ENCODE results near the gene TAF9. TPM values are rescaled to one million over a fixed set of nuclear protein-coding genes. Genes with fewer than 3 reads are reported as not detected.

TAF9 gene
- total RNA-seq, 1 donor from 2014 or later: 53.4 TPM

- no peak overlapping the region for H3K27ac Mint-ChIP-seq
- TF ChIP-seq CTCF (IDR thresholded peaks at IDR 0.05; ENCODE audit: unreplicated experiment): no peak
- no peak overlapping the region for H3K4me3 Mint-ChIP-seq (ENCODE audit: low read depth)
- no peak for DNase-seq (ENCODE audit: low spot score, unreplicated experiment)
- H3K27me3 Mint-ChIP-seq: no peaks in the 10 kb centered on the region
- H3K9me3 Mint-ChIP-seq (ENCODE audit: low read depth): no peaks in the 10 kb centered on the region
- H3K36me3 Mint-ChIP-seq (ENCODE audit: insufficient read depth): peaks cover 7% of the 10 kb centered on the region
- H3K4me1 Mint-ChIP-seq (ENCODE audit: low read depth): no peaks in the 10 kb centered on the region
These were observed 9.6 kb downstream of the TAF9 start for GRCh38 chr5:69359699-69360098.

- no peaks in the 10 kb centered on the region for H3K9me3 Mint-ChIP-seq (ENCODE audit: low read depth)
- no peak for TF ChIP-seq CTCF (IDR thresholded peaks at IDR 0.05; ENCODE audit: unreplicated experiment)
- H3K4me1 Mint-ChIP-seq (ENCODE audit: low read depth): no peaks in the 10 kb centered on the region
These were observed 18.7 kb downstream of the TAF9 start for GRCh38 chr5:69350664-69351063.

GRCh38 chr5:69343083-69343482 lies 26.2 kb downstream of the TAF9 start:
- Mint-ChIP-seq H3K4me3 (ENCODE audit: low read depth) (no peak overlapping the region), H3K27me3 (no peaks in the 10 kb centered on the region), H3K36me3 (ENCODE audit: insufficient read depth) (no peaks in the 10 kb centered on the region), H3K27ac (no peak overlapping the region), H3K4me1 (ENCODE audit: low read depth) (no peaks in the 10 kb centered on the region), H3K9me3 (ENCODE audit: low read depth) (no peaks in the 10 kb centered on the region)
- TF ChIP-seq CTCF (IDR thresholded peaks at IDR 0.05; ENCODE audit: unreplicated experiment): no peak
- no peak for DNase-seq (ENCODE audit: low spot score, unreplicated experiment)

More at GRCh38 chr5:69350664-69351063, 18.7 kb downstream of the TAF9 start:
- no peaks in the 10 kb centered on the region for H3K27me3 Mint-ChIP-seq
- H3K36me3 Mint-ChIP-seq (ENCODE audit: insufficient read depth): peaks cover 11% of the 10 kb centered on the region
- no peak overlapping the region for H3K27ac Mint-ChIP-seq
- no peak for DNase-seq (ENCODE audit: low spot score, unreplicated experiment)
- H3K4me3 Mint-ChIP-seq (ENCODE audit: low read depth): no peak overlapping the region

GRCh38 chr5:69341520-69342161 lies 27.7 kb downstream of the TAF9 start:
- no peaks in the 10 kb centered on the region for H3K27me3 Mint-ChIP-seq
- H3K9me3 Mint-ChIP-seq (ENCODE audit: low read depth): no peaks in the 10 kb centered on the region
- TF ChIP-seq CTCF (IDR thresholded peaks at IDR 0.05; ENCODE audit: unreplicated experiment): no peak
- no peaks in the 10 kb centered on the region for H3K4me1 Mint-ChIP-seq (ENCODE audit: low read depth)
- H3K36me3 Mint-ChIP-seq (ENCODE audit: insufficient read depth): no peaks in the 10 kb centered on the region
- H3K27ac Mint-ChIP-seq: no peak overlapping the region
- no peak overlapping the region for H3K4me3 Mint-ChIP-seq (ENCODE audit: low read depth)
- no peak for DNase-seq (ENCODE audit: low spot score, unreplicated experiment)

GRCh38 chr5:69335341-69335935 lies 33.9 kb downstream of the TAF9 start:
- no peak for DNase-seq (ENCODE audit: low spot score, unreplicated experiment)
- Mint-ChIP-seq H3K27me3 (no peaks in the 10 kb centered on the region), H3K4me1 (ENCODE audit: low read depth) (peaks cover 17% of the 10 kb centered on the region), H3K9me3 (ENCODE audit: low read depth) (no peaks in the 10 kb centered on the region), H3K4me3 (ENCODE audit: low read depth) (no peak overlapping the region), H3K27ac (no peak overlapping the region), H3K36me3 (ENCODE audit: insufficient read depth) (no peaks in the 10 kb centered on the region)
- TF ChIP-seq CTCF (IDR thresholded peaks at IDR 0.05; ENCODE audit: unreplicated experiment): no peak
